ENCODE measurements around the gene BRAF.
A peak's percentile ranks its signal among the peaks of the same experiment; 100 is the strongest.
"Not testable (repeated sequence)": the region's sequence is repeated elsewhere in the genome, so short reads cannot be mapped to it uniquely, and the experiment has no call there.

BRAF gene

GRCh38 chr7:140924821-140925421 is at the start of gene BRAF:
Gene BRAF, minus strand, starts transcription at chr7:140924929. Its CDS starts 226 bp downstream, at chr7:140924703.
- peak; percentile 82 for DNase-seq (ENCODE audit: low read depth)

GRCh38 chr7:140972876-140973829 is 48.4 kb upstream of the BRAF start:
- DNase-seq (ENCODE audit: low read depth), result no peak

- DNase-seq (ENCODE audit: low read depth), result no peak
These were observed 47.6 kb upstream of the BRAF start for GRCh38 chr7:140972344-140972743.

GRCh38 chr7:140967438-140967837 is 42.7 kb upstream of the BRAF start:
- DNase-seq (ENCODE audit: low read depth), result no peak

GRCh38 chr7:140966561-140967233 is 42.0 kb upstream of the BRAF start:
- no peak for DNase-seq (ENCODE audit: low read depth)

- no peak for DNase-seq (ENCODE audit: low read depth)
These were observed 36.4 kb upstream of the BRAF start for GRCh38 chr7:140961117-140961516.

GRCh38 chr7:140956997-140957396 is 32.3 kb upstream of the BRAF start:
- DNase-seq (ENCODE audit: low read depth), result not testable (repeated sequence)

- DNase-seq (ENCODE audit: low read depth), result no peak
These were observed 21.2 kb upstream of the BRAF start for GRCh38 chr7:140945940-140946339.

- DNase-seq (ENCODE audit: low read depth), result not testable (repeated sequence)
These were observed 17.5 kb upstream of the BRAF start for GRCh38 chr7:140942242-140942641.

- DNase-seq (ENCODE audit: low read depth), result no peak
These were observed 16.2 kb upstream of the BRAF start for GRCh38 chr7:140940898-140941297.

GRCh38 chr7:140937702-140938264 is 13.1 kb upstream of the BRAF start:
- DNase-seq (ENCODE audit: low read depth), result no peak

- no peak for DNase-seq (ENCODE audit: low read depth)
These were observed 4.0 kb upstream of the BRAF start for GRCh38 chr7:140928491-140929309.

- DNase-seq (ENCODE audit: low read depth), result not testable (repeated sequence)
These were observed 3.2 kb upstream of the BRAF start for GRCh38 chr7:140927945-140928344.

- DNase-seq (ENCODE audit: low read depth), result no peak
These were observed 2.6 kb upstream of the BRAF start for GRCh38 chr7:140927351-140927750.

GRCh38 chr7:140926021-140926817 is 1.5 kb upstream of the BRAF start:
- DNase-seq (ENCODE audit: low read depth), result no peak

- peak; percentile 42 for DNase-seq (ENCODE audit: low read depth)
These were observed 509 bp downstream of the BRAF start for GRCh38 chr7:140924019-140924820.

- DNase-seq (ENCODE audit: low read depth), result no peak
These were observed 1.2 kb downstream of the BRAF start for GRCh38 chr7:140923358-140924006.

GRCh38 chr7:140922741-140923345 is 1.9 kb downstream of the BRAF start:
- no peak for DNase-seq (ENCODE audit: low read depth)

GRCh38 chr7:140920745-140921144 is 4.0 kb downstream of the BRAF start:
- DNase-seq (ENCODE audit: low read depth), result no peak
